ENCODE measurements around the gene NRXN3. TPM values are rescaled to one million over a fixed set of nuclear protein-coding genes. Genes with fewer than 3 reads are reported as not detected.

Gene NRXN3
- polyA plus RNA-seq, 1 experiment, result 7.0 TPM

DNA sequence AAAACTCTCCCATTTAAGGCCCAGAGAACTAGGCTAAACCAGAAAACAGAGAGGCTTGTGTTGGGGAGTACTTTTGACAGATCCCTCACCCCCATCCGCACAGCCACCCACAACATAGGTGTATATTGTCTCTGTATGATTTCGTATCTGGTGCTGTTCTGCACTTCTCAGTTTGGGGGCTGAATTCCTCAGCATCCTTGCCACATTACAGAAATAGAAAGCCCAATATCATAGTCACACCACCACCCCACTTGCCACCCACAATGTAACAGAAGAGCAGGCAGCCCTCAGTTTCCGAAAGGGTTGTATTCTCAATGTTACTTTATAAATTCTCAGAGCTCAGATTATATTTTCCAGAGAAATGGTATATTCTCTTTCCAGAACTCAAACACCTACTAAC lies 1090.2 kb downstream of the NRXN3 start:
- POLR2A ChIA-PET, result no interaction called here
- no peak for DNase-seq (ENCODE audit: low read depth)
- CTCF ChIA-PET, result no interaction called here
- TF ChIP-seq, protein P1, sequence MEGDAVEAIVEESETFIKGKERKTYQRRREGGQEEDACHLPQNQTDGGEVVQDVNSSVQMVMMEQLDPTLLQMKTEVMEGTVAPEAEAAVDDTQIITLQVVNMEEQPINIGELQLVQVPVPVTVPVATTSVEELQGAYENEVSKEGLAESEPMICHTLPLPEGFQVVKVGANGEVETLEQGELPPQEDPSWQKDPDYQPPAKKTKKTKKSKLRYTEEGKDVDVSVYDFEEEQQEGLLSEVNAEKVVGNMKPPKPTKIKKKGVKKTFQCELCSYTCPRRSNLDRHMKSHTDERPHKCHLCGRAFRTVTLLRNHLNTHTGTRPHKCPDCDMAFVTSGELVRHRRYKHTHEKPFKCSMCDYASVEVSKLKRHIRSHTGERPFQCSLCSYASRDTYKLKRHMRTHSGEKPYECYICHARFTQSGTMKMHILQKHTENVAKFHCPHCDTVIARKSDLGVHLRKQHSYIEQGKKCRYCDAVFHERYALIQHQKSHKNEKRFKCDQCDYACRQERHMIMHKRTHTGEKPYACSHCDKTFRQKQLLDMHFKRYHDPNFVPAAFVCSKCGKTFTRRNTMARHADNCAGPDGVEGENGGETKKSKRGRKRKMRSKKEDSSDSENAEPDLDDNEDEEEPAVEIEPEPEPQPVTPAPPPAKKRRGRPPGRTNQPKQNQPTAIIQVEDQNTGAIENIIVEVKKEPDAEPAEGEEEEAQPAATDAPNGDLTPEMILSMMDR (IDR thresholded peaks at IDR 0.05; ENCODE audit: insufficient read depth, low read depth, low read length), result no peak
- no peaks in the 10 kb centered on the region for H3K36me3 ChIP-seq (ENCODE audit: control insufficient read depth, insufficient read depth, low read length)
- H3K4me3 ChIP-seq (ENCODE audit: low read depth, low read length), result no peak overlapping the region
- no peaks in the 10 kb centered on the region for H3K27me3 ChIP-seq (ENCODE audit: control insufficient read depth, insufficient read depth, low read length)

DNA sequence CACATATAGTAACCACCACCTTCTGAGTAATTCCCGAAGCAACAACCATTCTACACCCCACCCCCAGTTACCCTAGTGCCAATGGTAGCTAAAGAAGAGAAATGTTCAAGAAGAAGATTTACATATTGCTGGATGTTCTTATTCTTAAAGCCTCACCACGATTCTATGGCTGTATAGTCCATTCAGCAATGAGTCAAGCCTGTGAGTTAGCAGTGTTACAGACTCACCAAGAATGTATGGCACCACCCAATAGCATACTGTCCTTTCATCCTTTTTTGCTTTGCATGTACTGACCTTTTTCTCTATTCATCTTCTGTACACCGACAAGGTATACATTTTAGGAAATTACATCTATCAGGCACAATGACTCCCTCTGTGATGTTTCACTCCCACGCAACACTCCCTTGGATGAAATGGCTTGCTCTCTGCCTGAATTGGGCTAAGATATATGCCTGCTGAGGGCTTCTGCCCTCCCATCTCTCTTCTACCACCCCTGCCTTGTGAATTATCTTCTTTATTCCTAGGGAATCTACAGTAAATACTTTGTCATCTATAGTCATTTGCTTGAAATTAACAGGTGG lies 1095.3 kb downstream of the NRXN3 start:
- TF ChIP-seq, protein P1 (IDR thresholded peaks at IDR 0.05; ENCODE audit: insufficient read depth, low read depth, low read length), result no peak
- H3K4me3 ChIP-seq (ENCODE audit: low read depth, low read length), result no peak overlapping the region
- DNase-seq (ENCODE audit: low read depth), result no peak
- H3K36me3 ChIP-seq (ENCODE audit: control insufficient read depth, insufficient read depth, low read length), result no peaks in the 10 kb centered on the region
- H3K27me3 ChIP-seq (ENCODE audit: control insufficient read depth, insufficient read depth, low read length), result no peaks in the 10 kb centered on the region
- POLR2A ChIA-PET, result no interaction called here
- CTCF ChIA-PET, result no interaction called here

DNA sequence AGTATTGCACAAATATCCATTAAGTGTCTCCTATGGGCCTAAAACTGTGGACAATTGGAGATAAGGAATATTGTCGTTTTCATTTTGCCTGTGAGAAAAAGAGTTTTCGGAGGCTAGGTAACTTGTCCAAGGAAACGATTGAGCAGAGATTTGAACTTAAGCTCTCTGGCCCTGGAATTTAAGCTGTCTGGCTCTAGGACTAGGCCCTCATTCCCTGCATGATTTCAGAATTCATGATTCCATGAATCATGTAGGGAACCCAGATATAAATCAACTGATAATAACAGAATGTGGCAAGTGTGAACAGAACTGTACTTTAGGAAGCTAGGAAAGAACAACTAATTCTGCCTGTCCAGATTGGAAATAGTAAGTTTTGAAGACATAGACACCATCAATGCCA lies 1100.2 kb downstream of the NRXN3 start:
- DNase-seq (ENCODE audit: low read depth), result no peak
- ChIA-PET POLR2A (interaction anchor here (0.6 kb wide), 1 partner anchor 1322 kb away, joined by 18 read pairs; no protein-coding TSS in a partner anchor), CTCF (no interaction called here)
- Histone ChIP-seq H3K4me3 (ENCODE audit: low read depth, low read length) (no peak overlapping the region), H3K36me3 (ENCODE audit: control insufficient read depth, insufficient read depth, low read length) (no peaks in the 10 kb centered on the region), H3K27me3 (ENCODE audit: control insufficient read depth, insufficient read depth, low read length) (no peaks in the 10 kb centered on the region)
- TF ChIP-seq, protein P1 (IDR thresholded peaks at IDR 0.05; ENCODE audit: insufficient read depth, low read depth, low read length), result no peak

DNA sequence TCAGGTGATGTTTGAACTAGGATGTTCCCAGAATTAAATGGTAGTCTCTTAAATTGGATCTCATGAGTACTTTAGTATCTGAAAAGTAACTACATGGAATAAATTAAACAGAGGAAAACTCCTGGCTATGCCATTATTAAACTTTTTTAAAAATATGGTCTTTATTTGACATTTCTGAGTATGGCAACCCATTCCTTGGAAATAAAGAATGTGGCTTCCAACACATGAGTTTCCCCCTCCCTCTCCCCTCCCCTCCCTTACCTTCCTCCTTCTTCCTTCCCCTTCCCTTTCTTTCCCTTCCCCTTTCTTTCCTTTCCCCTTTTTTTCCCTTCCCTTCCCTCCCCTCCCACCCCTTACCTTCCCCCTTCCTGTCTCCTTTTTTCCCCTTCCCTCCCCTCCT lies 1100.9 kb downstream of the NRXN3 start:
- TF ChIP-seq, protein P1 (IDR thresholded peaks at IDR 0.05; ENCODE audit: insufficient read depth, low read depth, low read length), result no peak
- no peaks in the 10 kb centered on the region for H3K27me3 ChIP-seq (ENCODE audit: control insufficient read depth, insufficient read depth, low read length)
- POLR2A ChIA-PET, result no interaction called here
- H3K36me3 ChIP-seq (ENCODE audit: control insufficient read depth, insufficient read depth, low read length), result no peaks in the 10 kb centered on the region
- no peak for DNase-seq (ENCODE audit: low read depth)
- CTCF ChIA-PET, result no interaction called here
- H3K4me3 ChIP-seq (ENCODE audit: low read depth, low read length), result no peak overlapping the region

DNA sequence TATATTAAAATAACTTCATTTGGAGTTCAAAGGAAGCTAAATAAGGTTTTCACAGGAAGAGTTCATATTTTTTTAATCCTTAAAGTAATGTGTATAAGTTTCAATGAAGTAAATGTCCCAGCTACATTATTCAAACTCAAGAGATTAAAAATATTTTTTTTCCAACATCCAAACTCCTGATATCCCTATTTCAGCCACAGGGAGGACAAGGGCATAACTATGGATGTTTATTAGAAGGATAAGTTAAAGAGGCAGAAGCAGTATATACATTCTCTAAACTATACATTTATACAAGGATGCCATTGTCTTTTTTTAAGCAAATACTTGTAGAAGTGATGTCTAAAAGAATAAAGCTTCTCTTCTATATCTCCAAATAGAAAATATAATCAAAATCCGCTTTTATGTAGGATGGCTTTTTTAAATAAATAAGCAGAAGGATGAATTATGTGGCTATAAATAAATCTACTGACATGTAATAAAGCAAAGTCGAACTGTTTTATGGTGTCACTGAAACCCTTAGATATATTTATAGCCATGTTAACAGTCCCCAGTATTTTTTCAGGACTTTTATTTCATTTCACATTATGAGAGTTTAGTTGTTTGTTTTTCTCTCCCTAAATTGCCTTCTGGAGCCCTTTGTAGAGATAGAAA lies 1104.6 kb downstream of the NRXN3 start:
- no peak for DNase-seq (ENCODE audit: low read depth)
- TF ChIP-seq, protein P1 (IDR thresholded peaks at IDR 0.05; ENCODE audit: insufficient read depth, low read depth, low read length), result peak; percentile 19; the same call in 1 of the 2 replicates
- Histone ChIP-seq H3K4me3 (ENCODE audit: low read depth, low read length) (no peak overlapping the region), H3K27me3 (ENCODE audit: control insufficient read depth, insufficient read depth, low read length) (peaks cover 7% of the 10 kb centered on the region), H3K36me3 (ENCODE audit: control insufficient read depth, insufficient read depth, low read length) (no peaks in the 10 kb centered on the region)
- ChIA-PET CTCF (interaction anchor here (0.7 to 1.5 kb wide), 2 partner anchors 15 to 27 kb away, joined by 3 to 4 read pairs; no protein-coding TSS in a partner anchor), POLR2A (no interaction called here)

Measured in BJ (cell line).